Lower lobe of right lung (tissue), 2 donors: ENCODE data around the gene WIPF2. TPM values are rescaled to one million over a fixed set of nuclear protein-coding genes. Genes with fewer than 3 reads are reported as not detected.
"Not testable (repeated sequence)": the region's sequence is repeated elsewhere in the genome, so short reads cannot be mapped to it uniquely, and the experiment has no call there.

Experiments
- ATAC-seq, 2 donors: fragments of 200-7000 bp; cut with Tn5 transposase; one replicate each; pipeline ENCODE4 v1.9.1; 2020 to 2022; ENCODE audit warnings: mild to moderate bottlenecking in 2 of 2, moderate library complexity in 2 of 2
- DNase-seq: peaks from one replicate; pipeline ENCODE4 v3.0.0-alpha.2; 2020
- H3K27ac ChIP-seq: fragments of 200-600 bp; one replicate; pipeline ENCODE4 v1.8.0; 2022
- H3K27me3 ChIP-seq: fragments of 200-600 bp; one replicate; pipeline ENCODE4 v1.8.0; 2022; ENCODE audit warnings: low read depth
- H3K36me3 ChIP-seq: fragments of 200-600 bp; one replicate; pipeline ENCODE4 v1.8.0; 2022; ENCODE audit warnings: mild to moderate bottlenecking
- H3K4me1 ChIP-seq: fragments of 200-600 bp; one replicate; pipeline ENCODE4 v1.8.0; 2022
- H3K4me3 ChIP-seq: fragments of 200-600 bp; one replicate; pipeline ENCODE4 v1.8.0; 2022; ENCODE audit warnings: mild to moderate bottlenecking
- H3K9me3 ChIP-seq: fragments of 200-600 bp; one replicate; pipeline ENCODE4 v1.8.0; 2022
- intact Hi-C: fragments of 100-400 bp; cut with DNase I; formaldehyde crosslinking; loops from one replicate; pipeline ENCODE4 v1.11.0; 2022
- total RNA-seq: library from RNA; stranded (reverse); fragmentation: NEBNext Ultra II Directional; extraction: Animal tissue kit (Norgen Biotek cat#: 25700); gene quantifications from one replicate; pipeline ENCODE4 v1.2.1, GENCODE V29; 2021
- TF ChIP-seq, protein P1 (sequence below): fragments of 200-600 bp; IDR thresholded peaks from one replicate; pipeline ENCODE4 v1.8.0; 2022; ENCODE audit warnings: antibody characterized with exemption, mild to moderate bottlenecking
- donor health status: DM: no; HTN: yes; CAD: no; lungs with severe emphysema.

The WIPF2 gene
- total RNA-seq, 1 donor from 2014 or later: 42.4 TPM

DNA sequence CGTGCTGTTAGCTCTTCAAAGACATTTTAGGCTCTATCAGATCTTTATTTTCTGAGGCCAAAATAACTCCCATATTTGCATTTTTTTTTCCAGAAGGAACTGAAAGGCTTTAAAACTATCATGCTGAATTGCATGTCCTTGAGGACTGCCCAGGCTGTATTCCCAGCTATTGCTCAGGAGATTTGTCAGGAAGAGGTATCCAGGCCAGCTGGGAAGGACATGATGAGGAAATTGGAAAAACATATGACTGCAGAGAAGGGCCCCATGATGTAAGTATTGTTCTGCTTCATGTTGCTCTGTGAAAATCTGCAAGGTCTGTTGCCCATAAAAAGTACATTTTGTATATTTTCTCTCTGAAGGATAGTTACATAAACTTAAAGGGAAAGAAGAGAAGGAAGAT is 74.3 kb downstream of the WIPF2 start:
- DNase-seq: no peak
- Histone ChIP-seq H3K4me1 (peaks cover 8% of the 10 kb centered on the region), H3K27me3 (no peaks in the 10 kb centered on the region), H3K36me3 (no peaks in the 10 kb centered on the region), H3K27ac (peak overlapping the region; percentile 14), H3K4me3 (no peak overlapping the region), H3K9me3 (no peaks in the 10 kb centered on the region)
- no peak for ATAC-seq
- intact Hi-C loops: loop anchor here (10.0 kb wide), 1 partner anchor 99 kb away; no protein-coding TSS in a partner anchor
- TF ChIP-seq, protein P1, sequence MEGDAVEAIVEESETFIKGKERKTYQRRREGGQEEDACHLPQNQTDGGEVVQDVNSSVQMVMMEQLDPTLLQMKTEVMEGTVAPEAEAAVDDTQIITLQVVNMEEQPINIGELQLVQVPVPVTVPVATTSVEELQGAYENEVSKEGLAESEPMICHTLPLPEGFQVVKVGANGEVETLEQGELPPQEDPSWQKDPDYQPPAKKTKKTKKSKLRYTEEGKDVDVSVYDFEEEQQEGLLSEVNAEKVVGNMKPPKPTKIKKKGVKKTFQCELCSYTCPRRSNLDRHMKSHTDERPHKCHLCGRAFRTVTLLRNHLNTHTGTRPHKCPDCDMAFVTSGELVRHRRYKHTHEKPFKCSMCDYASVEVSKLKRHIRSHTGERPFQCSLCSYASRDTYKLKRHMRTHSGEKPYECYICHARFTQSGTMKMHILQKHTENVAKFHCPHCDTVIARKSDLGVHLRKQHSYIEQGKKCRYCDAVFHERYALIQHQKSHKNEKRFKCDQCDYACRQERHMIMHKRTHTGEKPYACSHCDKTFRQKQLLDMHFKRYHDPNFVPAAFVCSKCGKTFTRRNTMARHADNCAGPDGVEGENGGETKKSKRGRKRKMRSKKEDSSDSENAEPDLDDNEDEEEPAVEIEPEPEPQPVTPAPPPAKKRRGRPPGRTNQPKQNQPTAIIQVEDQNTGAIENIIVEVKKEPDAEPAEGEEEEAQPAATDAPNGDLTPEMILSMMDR: no peak

DNA sequence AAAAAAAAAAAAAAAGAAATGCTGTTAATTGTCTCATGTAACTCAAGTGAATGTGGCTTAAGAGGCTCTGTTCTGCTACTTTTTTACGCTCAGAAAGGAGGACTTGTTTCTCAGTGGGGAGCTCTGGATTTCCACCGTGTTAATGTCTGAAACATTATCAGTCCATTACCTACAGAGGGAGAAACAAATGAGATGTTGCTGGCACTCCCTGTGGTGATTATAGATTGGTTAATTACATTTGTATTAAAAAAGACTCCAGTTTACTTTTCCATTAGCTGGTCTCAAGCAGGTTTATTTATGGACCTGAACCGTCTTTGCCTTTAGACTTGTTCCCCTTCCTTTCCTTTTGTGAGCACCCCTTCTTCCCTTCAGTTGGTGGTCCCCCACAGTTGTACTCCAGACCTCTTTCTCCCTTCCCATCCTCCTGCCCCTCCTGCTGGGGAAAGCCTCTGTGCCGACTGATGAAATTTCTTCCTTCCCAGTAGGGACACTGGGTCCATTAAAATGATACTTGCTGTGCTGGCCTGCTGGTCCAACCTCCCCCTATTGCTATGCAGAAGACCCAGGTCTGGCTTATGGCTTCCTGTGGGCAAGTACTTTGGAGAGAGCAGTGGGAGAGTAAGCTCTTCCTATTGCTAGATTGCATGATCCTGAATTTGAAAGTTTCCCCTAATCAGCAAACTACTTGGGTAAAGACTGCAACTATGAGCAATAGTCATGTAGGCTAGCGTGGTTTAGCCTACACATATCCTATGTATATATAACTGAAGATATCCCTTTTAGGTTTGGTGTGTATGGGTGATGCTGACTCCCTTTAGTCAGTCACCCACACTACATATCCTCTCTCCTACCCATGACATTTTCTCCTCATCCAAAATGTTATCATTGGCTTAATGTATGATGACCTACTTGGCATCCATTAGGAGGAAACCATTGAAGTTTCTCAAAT is 76.7 kb downstream of the WIPF2 start:
- intact Hi-C loops: loop anchor here (10.0 kb wide), 1 partner anchor 101 kb away; no protein-coding TSS in a partner anchor
- ATAC-seq (no peak), DNase-seq (no peak)
- Histone ChIP-seq H3K9me3 (no peaks in the 10 kb centered on the region), H3K36me3 (no peaks in the 10 kb centered on the region), H3K27ac (no peak overlapping the region), H3K4me3 (no peak overlapping the region), H3K27me3 (no peaks in the 10 kb centered on the region), H3K4me1 (peaks cover 10% of the 10 kb centered on the region)
- TF ChIP-seq, protein P1: no peak

GRCh38 chr17:40297511-40297910 is 78.4 kb downstream of the WIPF2 start:
- Histone ChIP-seq H3K4me3 (no peak overlapping the region), H3K27me3 (no peaks in the 10 kb centered on the region), H3K36me3 (no peaks in the 10 kb centered on the region), H3K4me1 (peaks cover 10% of the 10 kb centered on the region), H3K27ac (no peak overlapping the region), H3K9me3 (no peaks in the 10 kb centered on the region)
- intact Hi-C loops: loop anchor here (10.0 kb wide), 1 partner anchor 103 kb away; no protein-coding TSS in a partner anchor
- ATAC-seq (no peak), DNase-seq (no peak)
- TF ChIP-seq, protein P1: no peak

- no peaks in the 10 kb centered on the region for H3K9me3 ChIP-seq
- H3K36me3 ChIP-seq: no peaks in the 10 kb centered on the region
- TF ChIP-seq, protein P1: no peak
- H3K27ac ChIP-seq: no peak overlapping the region
- DNase-seq (no peak), ATAC-seq (no peak)
- H3K4me3 ChIP-seq: no peak overlapping the region
- intact Hi-C loops: loop anchor here (10.0 kb wide), 1 partner anchor 104 kb away; no protein-coding TSS in a partner anchor
- peaks cover 17% of the 10 kb centered on the region for H3K4me1 ChIP-seq
- H3K27me3 ChIP-seq: no peaks in the 10 kb centered on the region
These were observed 79.6 kb downstream of the WIPF2 start for GRCh38 chr17:40298726-40299125.

DNA sequence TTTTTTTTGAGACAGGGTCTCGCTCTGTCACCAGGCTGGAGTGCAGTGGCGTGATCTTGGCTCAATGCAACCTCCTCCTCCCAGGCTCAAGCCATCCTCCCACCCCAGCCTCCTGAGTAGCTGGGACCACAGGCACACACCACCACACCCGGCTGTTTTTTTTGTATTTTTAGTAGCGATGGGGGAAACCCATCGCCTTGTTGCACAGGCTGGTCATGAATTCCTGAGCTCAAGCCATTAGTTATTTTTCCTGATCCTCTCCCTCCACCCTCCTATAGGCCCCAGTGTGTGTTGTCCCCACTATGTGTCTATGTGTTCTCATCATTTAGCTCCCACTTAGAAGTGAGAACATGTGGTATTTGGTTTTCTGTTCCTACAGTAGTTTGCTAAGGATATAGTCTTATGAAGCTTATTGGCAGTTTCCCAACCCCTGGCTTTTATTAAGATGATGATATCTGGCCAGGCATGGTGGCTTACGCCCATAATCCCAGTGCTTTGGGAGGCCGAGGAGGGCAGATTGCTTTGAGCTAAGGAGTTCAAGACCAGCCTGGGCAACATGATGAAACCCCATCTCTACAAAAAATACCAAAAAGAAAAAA is 80.2 kb downstream of the WIPF2 start:
- not testable (repeated sequence) for H3K36me3 ChIP-seq, DNase-seq, ATAC-seq, H3K9me3 ChIP-seq, H3K27me3 ChIP-seq, H3K27ac ChIP-seq, H3K4me3 ChIP-seq
- peaks cover 22% of the 10 kb centered on the region for H3K4me1 ChIP-seq
- intact Hi-C loops: loop anchor here (10.0 kb wide), 1 partner anchor 104 kb away; no protein-coding TSS in a partner anchor
